Globus pallidus (tissue), 1 donor: ENCODE data around the gene TNNI3K.

Experiments
- DNase-seq: peaks from one replicate; pipeline ENCODE4 v3.0.0-alpha.2; 2015; ENCODE audit warnings: low spot score

TNNI3K gene

DNA sequence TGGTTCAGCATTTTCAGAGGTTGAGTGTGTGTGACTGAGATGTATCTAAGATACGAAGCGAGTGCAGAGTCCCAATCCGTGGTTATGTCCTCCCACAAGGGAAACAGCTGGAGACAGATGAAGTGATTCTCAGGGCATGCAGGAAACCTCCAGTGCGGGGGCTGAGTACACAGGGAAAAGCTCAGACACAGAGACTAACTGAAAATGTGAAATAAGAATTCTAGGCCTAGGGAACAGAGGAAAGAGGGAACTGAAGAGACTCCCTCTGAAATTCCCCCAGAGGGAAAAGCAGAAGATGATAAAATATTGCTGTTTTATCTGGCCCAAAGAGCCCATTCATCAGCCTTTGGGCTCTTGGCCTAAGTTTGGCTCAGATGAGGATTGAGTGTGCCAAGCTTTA is 160.4 kb downstream of the TNNI3K start:
- DNase-seq = peak; percentile 5

DNA sequence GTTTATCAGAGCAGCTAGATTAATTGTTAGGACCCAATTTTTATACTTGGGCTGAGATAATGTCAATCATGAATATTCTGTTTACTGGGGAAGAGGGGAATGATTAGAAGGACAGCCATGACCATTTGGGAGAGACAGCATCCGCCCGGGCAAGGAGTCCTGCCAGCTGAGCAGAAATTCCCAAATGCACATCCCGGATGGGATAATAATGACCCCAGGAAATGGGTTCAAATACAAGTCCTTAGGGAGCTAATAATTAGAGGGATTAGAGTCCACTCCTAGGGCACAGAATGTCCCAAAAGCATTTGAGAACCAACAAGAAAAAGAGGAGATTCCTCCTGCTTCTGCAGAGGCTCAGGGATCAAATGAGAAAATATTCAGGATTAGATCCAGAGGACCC is 161.3 kb downstream of the TNNI3K start:
- DNase-seq = no peak

DNA sequence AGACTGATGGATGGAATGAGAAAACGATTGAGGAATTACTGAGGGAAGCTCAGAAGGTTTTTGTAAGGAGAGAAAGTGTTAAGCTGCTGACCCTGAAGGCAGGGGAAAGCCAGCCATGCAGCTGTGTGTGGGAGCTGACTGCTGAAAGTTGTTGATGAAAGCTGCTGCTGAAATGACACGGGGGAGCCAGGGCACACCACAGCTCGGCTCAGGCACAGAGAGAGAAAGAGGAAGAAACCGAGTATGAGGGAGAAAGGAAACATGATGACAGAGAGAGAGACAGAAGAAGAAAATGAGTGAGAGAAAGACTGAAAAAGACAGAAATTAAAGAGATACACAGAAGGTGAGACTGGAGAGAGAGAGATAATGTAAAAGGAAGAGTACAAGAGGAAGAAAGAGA is 161.7 kb downstream of the TNNI3K start:
- no peak for DNase-seq

DNA sequence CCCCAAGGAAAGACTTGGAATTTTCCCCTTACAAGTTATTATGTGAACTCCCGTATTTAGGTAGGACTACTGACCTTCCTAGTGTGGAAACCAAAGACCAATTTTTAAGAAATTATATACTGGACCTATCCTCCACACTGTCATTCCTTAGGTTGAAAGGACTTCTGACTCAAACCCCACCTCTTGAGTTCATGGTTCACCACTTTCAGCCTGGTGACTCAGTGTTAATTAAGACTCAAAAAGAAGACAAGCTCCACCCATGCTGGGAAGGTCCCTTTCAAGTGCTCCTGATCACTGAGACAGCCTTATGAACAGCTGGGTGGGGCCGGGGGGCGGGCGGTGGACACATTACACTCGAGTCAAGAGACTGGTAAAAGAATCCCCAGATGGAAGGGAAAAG is 164.1 kb downstream of the TNNI3K start:
- DNase-seq = no peak

DNA sequence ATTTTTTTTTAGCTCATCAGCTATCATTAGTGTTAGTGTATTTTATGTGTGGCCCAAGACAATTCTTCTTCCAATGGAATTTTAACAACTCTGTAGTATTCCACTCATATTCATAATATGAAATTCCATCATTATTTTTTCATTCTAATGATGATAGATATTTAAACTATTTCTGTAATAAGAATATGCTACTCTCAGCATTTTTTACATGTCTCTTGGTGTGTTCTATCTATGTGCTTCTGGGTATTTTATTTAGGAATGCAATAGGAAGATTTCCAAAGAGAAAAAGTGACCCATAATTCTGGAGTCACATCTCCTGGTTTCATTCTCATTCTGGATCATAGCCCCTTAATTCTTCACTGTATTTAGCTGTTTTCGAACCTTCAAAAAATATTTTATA is 167.7 kb downstream of the TNNI3K start:
- DNase-seq = no peak

DNA sequence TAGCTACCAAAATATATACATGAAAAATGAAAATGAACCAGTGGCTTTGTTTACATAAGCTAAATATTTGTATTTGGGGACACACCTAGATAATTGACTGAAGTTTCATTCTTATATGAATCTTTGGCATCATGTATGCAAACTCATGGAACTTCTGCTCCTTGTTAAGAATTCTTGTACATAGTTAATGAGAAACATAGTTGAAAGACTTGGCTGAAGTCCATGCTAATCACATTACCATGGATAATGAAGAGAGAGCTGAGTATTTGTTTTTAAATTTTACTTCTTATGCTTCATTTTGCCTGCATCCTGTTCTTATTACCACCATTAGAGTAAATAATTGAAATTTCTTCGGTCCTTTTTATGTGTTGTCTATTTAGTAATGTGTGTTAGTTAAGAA is 168.4 kb downstream of the TNNI3K start:
- no peak for DNase-seq

DNA sequence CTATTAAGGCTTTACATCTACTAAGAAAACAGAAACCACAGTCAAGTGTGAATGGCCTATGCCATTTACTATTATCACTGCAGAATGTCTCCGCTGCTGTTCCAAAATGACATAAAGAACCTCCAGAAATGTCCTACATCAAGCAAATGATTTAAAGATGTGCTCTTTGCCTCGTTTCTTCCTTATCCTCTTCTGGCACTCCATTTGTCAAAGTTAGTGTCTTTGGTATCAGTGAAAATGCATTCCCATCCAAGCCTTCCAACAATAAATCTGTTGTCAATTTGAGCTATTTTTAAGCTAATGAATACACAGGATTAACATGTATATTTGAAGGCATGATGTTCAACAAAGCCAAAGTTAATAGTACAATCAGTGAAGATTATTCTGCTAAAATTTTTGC is 171.6 kb downstream of the TNNI3K start:
- no peak for DNase-seq

DNA sequence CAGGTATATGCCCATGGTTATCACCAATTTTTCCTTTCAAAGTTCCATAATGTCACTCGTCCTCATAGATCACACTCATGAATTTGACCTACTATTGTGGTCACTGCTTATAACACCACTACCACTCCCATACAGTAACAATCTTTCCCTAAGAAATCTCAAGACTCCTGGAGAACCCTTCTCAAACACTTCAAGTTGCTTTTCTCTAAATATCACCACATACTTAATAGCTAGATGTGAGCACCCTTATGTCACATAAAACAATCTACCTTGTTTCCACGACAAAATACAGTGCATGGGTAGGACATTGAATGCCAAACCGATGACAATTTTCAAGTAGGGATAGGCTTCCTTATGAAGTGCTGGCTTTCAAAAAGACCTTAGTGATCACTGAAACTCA is 172.7 kb downstream of the TNNI3K start:
- DNase-seq = no peak

DNA sequence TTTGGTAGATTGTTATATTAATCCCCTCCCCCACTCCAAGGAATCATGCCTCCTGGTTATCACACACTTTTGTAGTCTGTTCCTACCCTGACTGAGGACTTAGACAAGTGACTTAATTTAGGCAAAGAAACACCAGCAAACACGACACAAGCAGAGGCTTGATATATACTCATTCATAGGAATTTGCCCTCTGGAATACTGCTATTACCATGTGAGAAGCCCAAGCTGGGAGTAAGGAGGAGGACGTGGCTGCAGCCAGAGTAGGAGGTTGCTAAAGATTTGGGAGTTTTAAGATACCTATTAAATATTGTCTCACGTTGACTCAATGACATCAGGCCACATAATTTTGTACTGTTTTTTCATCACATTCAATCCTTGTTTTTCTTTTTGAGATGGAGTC is 177.1 kb downstream of the TNNI3K start:
- DNase-seq = no peak

DNA sequence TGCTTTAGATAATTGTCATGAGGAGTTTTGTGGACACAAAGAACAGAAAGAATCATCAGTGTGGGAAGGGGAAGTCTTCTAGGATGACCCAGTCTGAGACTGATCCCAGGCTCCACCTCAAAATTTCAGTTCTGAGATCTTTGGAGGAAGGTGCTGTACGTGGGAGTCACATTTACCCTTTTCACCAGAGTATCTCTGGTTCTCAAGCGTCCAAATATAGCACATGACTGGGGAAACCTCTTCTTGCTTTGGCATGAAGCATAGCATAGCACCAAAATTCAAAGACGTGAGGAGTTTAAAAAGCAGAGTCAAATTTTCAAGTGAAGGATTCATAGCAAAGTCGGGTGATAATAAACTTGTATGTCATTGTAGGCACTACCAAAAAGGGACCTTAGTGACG is 180.7 kb downstream of the TNNI3K start:
- no peak for DNase-seq

DNA sequence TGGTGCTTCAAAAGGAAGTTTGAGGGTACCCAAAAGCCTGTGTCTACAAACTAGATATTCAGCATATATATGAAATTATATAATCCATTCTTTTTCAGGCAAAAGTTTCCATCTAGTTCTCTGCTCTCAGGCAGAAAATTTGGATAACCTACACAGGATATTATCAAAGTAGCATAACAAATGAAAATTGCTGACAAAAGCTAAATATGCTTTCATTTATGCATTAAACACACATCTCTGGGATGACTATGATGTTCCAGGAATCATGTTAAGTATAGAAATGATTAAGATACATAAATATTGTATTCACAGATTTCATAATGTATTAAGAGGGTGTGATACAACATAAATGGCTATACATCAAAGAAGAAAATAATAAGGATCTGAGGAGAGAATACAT is 184.4 kb downstream of the TNNI3K start:
- DNase-seq = no peak

DNA sequence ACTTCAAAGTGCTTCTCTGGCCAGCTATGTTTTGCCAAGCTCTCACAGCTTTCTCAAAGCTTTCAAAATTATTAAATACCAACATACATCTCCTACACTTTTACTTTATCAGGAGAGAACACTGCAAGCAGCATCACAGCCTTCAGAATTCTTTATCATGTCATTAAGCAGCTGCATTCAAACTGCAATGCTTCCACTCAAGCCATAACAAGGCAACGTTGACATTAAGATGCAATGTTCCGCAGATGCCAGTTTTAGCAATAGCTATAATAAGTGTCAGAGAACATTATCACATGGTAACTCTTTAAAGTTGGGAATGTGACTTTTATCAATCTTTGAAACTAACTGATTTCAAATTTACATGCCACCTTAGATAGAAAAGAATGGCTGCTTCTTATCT is 185.3 kb downstream of the TNNI3K start:
- DNase-seq = no peak

DNA sequence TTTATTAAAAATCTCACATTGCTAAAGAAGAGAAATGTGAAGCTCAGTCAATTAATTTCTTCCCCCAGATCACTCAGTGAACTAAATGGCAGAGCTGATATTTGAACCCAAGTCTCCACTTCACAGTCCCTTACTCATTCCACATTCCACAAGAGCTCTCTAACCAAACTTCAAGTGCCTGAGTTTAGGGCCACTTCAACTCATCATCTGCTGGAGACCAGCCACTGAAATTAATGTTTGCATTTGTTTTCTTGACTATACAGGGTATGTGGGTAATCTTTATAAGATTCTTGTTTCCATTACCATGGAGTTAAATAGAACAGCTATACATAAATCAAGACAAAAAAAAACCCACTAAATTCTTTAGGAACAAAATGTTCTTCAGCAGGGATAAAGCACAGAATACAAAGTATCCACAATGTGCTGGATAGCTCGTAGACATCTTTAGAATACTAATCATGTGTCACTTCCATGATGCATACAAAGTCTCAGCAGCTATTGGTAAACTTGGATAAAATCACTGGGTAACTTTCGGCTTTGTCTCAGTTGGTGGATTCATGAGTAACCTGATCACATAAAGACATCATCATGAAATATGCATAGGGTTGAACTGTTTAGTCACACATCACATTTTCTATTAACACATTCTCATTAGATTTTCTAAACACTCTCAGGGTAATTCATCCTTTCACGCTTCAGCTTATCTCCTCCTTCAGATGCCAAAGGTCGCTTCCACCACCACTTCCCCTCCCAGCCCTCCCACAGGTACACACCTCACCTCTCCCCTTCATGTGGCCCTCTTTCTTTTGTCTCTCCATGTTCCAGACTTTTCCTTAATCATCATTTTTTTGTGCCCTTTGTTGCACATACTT is 187.5 kb downstream of the TNNI3K start:
- DNase-seq = no peak

DNA sequence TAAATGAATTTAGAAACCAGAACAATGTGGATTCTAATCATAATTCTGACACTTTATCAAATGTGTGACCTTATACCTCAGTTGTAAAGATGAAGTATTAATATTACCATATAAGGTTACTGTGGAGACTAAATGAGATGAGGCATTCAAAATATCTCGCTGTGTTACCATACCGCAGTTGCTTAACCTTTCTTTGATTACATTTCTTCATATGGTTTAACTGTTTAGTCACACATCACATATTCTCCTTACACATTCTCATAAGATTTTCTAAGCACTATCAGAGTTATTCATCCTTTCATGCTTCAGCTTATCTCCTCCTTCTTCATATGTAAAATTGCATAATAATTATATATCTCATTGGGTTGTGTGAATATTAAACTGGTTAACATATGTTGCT is 188.3 kb downstream of the TNNI3K start:
- DNase-seq = no peak

DNA sequence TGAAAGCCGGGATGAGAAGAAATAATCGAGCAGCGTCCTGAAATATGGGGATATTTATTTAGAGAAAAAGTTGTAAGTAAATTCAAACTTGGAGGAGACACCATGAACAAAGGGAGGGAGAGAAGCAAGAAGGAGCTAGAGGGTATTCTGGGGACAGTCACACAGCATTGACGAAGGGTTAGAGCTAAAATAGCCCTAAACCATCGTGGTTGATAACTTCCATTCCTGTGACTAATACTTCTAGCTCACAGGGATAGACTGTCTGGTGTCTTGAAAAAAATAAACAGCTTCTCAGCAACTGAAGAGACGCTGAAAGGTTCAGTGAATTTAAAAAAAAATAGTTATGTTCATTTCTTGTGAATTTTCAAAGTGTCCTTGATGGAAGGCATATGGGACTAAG is 190.5 kb downstream of the TNNI3K start:
- DNase-seq = no peak

DNA sequence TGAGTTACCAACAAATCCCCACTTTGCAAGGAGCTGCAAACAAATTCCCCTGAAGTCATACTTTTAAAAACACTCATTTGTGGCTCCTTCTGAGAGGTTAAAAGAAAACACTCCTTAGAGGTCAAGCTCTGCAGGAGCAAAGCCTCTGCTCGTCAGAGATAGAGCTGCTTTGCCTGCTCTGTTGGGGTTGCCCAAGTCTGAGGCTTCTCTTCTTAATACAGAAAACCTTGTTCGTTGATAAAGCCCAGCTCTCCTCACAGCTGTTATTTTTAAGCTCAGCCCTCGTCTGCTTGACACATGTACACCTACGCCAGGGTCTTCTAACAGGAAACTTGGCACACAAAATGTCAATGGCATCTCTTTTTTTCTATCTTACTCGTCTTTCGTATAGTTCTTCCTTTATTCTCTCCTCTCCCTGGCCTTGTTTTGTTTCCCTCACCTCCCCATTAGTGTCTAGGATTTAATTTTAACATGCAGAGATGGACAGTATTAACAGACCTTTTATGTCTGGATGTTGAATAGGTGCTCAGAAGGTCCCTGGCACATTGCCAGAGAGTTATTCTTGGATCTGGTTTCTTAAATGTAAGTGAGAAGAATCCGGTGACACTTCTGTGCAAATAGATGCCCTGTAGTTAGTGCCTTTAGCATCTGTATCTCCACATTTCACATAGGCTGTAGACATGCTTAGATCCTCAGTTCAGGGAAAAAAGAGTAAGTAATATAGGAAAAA is 191.2 kb downstream of the TNNI3K start:
- no peak for DNase-seq

DNA sequence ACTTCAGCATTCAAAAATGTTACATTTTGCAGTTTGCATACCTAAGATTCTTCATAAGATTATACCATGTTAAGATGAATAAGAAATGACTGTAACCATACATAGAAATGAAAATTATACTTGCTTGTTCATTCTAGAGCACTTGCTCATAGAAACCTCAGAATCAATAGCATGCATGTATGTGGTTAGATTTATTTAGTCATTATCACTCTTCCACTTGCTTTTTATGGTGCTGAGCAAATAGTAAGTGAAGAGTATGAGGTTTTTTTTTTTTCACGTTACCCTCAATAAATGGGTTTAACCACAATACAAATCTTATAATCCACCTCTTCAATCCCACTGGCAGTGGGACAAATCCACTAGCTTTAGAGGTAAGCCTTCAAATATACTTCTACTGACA is 192.5 kb downstream of the TNNI3K start:
- DNase-seq = no peak

DNA sequence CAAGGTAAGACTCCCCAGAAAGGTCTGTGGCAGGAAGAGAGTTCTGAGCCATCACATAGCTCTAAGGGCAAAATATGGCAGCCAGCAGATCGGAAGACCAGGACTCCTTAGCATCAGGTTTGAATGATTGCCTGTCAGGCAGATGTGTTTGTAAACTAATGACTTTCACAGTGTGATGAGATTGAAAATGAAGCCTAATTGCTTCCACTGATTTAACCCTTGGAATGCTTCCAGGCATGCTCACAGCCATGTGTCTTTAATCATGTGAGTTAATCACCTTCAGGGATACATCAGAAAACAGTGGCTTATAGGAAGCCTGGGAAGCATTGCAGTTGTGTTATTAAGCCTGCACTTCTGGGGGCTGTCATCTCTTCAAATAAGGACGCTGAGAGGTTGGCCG is 194.4 kb downstream of the TNNI3K start:
- no peak for DNase-seq

DNA sequence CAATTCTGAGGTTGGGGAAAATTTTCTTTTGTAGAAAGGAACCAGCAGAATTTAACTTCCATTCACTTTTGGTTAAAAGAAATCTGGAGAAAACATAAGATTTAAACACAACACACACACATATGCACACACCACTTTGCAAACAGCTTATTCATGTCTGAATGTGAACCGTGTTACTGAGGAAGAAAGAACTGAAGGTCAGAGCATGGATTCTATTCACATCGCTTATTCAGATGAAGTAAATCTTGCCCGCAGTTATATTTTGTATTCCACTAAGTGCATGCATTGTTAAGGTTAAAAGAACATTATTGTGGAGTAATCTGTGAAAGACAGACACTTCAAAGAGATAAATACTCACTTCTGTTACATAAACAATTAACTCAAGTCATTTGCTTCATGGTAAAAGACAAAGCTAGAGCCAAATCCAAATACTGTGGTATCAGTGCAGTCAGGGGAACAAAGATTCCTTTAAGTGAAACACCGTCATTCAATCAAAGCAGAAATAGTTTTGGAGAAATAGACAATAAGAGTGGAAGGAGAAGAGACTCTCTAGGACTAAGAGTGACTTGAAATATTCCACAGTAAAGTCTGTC is 195.3 kb downstream of the TNNI3K start:
- no peak for DNase-seq

DNA sequence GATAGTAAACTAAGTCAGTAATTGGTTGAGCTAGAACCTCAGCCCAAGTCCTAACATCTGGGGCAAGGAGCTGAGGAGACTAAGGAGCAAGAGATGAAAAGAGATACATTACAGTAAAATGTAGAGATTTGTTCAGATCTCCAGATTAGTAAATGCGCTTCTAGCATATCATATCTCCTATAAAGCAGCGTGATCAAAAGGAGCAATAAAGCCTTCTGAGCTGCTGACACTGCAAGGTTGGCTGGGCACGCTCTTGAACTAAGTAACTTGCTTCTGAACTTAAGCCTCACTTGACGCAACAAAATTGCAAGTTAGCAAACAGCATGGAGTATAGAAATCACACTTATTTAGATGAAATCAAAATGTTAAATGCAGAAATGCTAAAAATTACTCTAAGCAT is 196.3 kb downstream of the TNNI3K start:
- DNase-seq = no peak

DNA sequence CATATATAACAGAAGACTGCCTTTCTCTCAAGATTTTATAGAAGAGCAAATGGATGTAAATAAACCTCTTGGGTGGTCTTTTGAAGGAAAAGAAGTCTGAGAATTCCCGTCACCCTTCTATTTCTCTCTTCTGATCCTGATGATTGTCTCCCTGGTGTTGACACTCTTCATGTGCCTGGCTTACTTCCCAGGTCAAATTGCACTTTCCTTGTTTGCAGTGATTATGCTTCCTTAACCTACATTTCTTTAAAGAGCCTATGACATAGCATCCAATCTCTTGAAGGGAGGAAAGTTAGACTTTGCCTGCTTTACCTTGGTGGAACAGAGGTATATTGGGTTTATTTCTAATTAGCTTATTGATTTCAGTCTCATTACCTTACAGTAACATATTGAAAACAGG is 197.1 kb downstream of the TNNI3K start:
- no peak for DNase-seq

DNA sequence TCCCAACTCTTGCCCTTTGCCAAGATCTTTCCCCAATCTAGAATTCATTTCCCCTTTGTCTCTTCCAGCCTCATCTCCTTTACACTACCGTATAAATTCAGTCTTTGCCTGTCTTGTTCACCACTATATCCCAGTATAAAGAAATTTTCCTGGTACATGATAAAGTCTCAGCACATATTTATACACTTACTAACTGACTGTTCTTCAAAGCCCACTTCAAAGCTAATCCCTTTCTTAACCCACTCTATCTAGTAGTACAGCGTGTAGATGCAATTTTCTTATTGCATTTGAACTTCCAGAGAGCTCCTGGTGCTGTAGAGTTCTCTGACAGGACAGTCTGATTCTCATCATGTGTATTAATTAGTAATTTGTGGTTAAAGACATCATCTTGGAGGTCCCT is 199.1 kb downstream of the TNNI3K start:
- DNase-seq = no peak

DNA sequence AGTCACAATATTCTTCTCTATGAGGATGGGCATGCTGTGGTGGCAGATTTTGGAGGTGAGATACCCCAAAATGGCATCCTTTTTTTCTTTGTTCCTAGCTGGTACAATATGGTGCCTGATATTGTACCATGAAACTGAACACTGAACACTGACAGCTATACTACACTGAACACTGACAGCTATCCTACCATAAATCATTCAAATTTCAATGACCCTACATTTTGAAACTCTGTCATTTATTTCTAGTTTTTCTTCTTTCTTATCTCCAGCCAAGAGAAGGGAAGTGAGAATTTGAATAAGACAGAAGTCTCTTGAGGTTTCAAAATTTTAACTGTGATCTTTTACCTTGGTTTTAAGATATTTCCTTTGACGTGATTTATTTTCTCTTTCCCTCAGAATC is 200.9 kb downstream of the TNNI3K start:
- DNase-seq = no peak
